Measurements from ENCODE around the gene C21orf91.

DNA sequence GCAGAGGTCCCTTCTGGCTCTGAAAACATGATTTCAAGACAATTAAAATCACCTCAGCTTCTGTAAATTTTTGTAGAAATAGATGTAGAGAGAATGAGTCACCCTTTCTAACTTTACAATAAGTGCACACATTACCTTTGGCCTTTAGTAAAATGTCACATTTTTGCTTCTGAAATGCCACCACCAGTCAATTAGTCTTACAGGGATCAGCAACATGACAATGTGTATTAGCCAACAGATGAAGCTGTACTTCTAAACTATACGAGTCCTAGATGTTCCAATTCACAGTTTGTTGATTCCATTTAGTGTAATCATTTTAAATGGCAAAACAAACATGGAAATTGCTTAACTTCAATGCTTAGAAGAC is 23.1 kb downstream of the C21orf91 start:
- TF ChIP-seq, protein P1, sequence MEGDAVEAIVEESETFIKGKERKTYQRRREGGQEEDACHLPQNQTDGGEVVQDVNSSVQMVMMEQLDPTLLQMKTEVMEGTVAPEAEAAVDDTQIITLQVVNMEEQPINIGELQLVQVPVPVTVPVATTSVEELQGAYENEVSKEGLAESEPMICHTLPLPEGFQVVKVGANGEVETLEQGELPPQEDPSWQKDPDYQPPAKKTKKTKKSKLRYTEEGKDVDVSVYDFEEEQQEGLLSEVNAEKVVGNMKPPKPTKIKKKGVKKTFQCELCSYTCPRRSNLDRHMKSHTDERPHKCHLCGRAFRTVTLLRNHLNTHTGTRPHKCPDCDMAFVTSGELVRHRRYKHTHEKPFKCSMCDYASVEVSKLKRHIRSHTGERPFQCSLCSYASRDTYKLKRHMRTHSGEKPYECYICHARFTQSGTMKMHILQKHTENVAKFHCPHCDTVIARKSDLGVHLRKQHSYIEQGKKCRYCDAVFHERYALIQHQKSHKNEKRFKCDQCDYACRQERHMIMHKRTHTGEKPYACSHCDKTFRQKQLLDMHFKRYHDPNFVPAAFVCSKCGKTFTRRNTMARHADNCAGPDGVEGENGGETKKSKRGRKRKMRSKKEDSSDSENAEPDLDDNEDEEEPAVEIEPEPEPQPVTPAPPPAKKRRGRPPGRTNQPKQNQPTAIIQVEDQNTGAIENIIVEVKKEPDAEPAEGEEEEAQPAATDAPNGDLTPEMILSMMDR (IDR thresholded peaks at IDR 0.05; ENCODE audit: insufficient read depth, low read length, poor library complexity, severe bottlenecking) = no peak
- no peak for TF ChIP-seq EZH2phosphoT487 (conservative IDR thresholded peaks at IDR 0.05; ENCODE audit: low read length)
